Measurements from ENCODE around the gene AS3MT. TPM values are rescaled to one million over a fixed set of nuclear protein-coding genes. Genes with fewer than 3 reads are reported as not detected.

AS3MT gene
- total RNA-seq, 1 experiment from 2014 or later, result 0.35 TPM

DNA sequence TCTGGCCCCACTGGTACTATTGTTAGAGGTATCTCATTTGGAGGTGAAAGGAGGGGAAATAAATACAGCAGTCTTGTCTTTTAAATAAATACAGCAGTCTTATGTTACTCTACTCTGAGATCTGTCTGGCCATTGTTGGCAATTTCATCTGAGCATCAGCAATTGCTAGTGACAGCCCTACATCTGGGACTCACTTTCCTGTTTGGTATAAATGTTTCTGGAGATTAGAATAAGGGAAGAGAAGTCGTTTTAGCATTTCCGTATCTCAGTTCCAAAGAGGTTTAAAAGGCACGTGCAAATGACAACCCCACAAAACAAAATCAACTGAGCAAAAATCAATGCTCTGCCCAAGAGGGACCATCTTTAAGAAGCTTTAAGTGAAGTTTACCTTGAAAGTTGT, 30.7 kb downstream of the AS3MT start:
- no peaks in the 10 kb centered on the region for H3K27me3 Mint-ChIP-seq (ENCODE audit: unreplicated experiment)
- no TSS peak for BruUV-seq (replicated peaks)
- no peaks in the 10 kb centered on the region for H3K9me3 Mint-ChIP-seq (ENCODE audit: low read depth, unreplicated experiment)
- TF ChIP-seq, protein P1, sequence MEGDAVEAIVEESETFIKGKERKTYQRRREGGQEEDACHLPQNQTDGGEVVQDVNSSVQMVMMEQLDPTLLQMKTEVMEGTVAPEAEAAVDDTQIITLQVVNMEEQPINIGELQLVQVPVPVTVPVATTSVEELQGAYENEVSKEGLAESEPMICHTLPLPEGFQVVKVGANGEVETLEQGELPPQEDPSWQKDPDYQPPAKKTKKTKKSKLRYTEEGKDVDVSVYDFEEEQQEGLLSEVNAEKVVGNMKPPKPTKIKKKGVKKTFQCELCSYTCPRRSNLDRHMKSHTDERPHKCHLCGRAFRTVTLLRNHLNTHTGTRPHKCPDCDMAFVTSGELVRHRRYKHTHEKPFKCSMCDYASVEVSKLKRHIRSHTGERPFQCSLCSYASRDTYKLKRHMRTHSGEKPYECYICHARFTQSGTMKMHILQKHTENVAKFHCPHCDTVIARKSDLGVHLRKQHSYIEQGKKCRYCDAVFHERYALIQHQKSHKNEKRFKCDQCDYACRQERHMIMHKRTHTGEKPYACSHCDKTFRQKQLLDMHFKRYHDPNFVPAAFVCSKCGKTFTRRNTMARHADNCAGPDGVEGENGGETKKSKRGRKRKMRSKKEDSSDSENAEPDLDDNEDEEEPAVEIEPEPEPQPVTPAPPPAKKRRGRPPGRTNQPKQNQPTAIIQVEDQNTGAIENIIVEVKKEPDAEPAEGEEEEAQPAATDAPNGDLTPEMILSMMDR (IDR thresholded peaks at IDR 0.05; ENCODE audit: unreplicated experiment), result no peak
- intact Hi-C loops (cut with micrococcal nuclease; ENCODE audit: unreplicated experiment), result no loop called here
- H3K27ac Mint-ChIP-seq (ENCODE audit: unreplicated experiment), result no peak overlapping the region
- no peaks in the 10 kb centered on the region for H3K36me3 Mint-ChIP-seq (ENCODE audit: insufficient read depth, unreplicated experiment)
- H3K4me1 Mint-ChIP-seq (ENCODE audit: low read depth, unreplicated experiment), result no peaks in the 10 kb centered on the region
- CTCF ChIA-PET, result interaction anchor here (0.6 kb wide), 1 partner anchor 121 kb away, joined by 3 read pairs; no protein-coding TSS in a partner anchor
- no peak overlapping the region for H3K4me3 Mint-ChIP-seq (ENCODE audit: low read depth, unreplicated experiment)
- DNase-seq, result no peak

DNA sequence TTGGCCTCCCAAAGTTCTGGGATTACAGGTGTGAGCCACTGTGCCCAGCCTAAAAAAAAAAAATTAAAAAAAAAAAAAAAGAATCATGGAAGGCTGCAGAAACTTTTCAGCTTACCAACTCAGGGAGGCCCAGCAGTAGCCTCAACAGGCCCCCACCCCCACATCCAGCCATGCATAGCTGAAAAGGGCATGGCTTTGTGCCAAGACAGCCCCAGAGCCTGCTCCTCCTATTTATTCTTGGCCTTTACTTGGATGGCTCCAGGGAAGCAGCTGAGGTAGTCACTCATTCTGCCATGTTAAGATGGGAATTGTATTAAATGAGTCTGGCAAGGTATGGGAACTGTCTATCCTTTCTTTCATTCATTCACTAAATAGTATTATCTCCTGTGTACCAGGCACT, 35.1 kb downstream of the AS3MT start:
- Mint-ChIP-seq H3K9me3 (ENCODE audit: low read depth, unreplicated experiment) (no peaks in the 10 kb centered on the region), H3K36me3 (ENCODE audit: insufficient read depth, unreplicated experiment) (no peaks in the 10 kb centered on the region), H3K4me1 (ENCODE audit: low read depth, unreplicated experiment) (no peaks in the 10 kb centered on the region), H3K27ac (ENCODE audit: unreplicated experiment) (no peak overlapping the region), H3K4me3 (ENCODE audit: low read depth, unreplicated experiment) (no peak overlapping the region), H3K27me3 (ENCODE audit: unreplicated experiment) (no peaks in the 10 kb centered on the region)
- CTCF ChIA-PET, result no interaction called here
- BruUV-seq (replicated peaks), result no TSS peak
- TF ChIP-seq, protein P1 (IDR thresholded peaks at IDR 0.05; ENCODE audit: unreplicated experiment), result no peak
- no peak for DNase-seq
- intact Hi-C loops (cut with micrococcal nuclease; ENCODE audit: unreplicated experiment), result no loop called here

DNA sequence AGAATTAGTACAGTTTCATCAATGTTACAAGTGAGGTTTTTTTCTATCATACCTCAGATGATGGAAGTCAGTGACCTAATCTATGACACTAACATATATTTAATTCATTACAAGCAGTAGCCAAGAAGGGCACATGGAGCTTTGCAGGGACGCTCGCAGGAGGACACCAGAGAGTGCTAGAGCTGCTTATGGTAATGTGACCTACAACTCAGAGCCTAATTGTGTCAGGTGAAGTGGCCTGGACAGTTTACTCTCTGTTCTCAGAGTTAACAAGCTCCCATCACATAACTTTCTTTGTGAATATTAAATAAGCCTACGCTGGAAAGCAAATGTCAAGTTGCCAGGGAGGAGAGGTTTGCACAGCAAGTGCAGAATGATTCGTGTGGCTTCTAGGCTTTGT, 37.2 kb downstream of the AS3MT start:
- CTCF ChIA-PET, result no interaction called here
- H3K36me3 Mint-ChIP-seq (ENCODE audit: insufficient read depth, unreplicated experiment), result no peaks in the 10 kb centered on the region

DNA sequence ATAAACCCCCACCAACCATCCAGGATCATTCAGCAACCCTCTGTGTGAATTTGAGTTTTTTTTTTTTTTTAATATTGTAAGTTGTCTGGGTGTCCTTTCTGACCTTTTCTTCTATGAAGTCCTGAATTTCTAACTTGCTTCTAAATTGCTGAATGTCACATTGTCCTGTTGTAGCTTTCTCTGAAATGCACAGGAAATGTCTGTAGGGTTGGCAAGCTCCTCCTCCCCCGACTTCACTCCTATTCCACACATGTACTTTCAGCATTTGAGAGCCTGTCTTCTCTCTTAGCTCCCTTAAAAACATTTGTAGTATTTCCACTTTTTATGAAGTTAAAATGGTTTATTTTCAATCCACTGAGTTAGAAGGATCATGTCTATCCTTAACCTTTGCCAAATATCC, 45.5 kb downstream of the AS3MT start:
- Mint-ChIP-seq H3K4me1 (ENCODE audit: low read depth, unreplicated experiment) (peaks cover 15% of the 10 kb centered on the region), H3K9me3 (ENCODE audit: low read depth, unreplicated experiment) (no peaks in the 10 kb centered on the region), H3K27ac (ENCODE audit: unreplicated experiment) (no peak overlapping the region), H3K27me3 (ENCODE audit: unreplicated experiment) (no peaks in the 10 kb centered on the region), H3K36me3 (ENCODE audit: insufficient read depth, unreplicated experiment) (peaks cover 27% of the 10 kb centered on the region), H3K4me3 (ENCODE audit: low read depth, unreplicated experiment) (no peak overlapping the region)
- BruUV-seq (replicated peaks), result no TSS peak
- intact Hi-C loops (cut with micrococcal nuclease; ENCODE audit: unreplicated experiment), result loop anchor here (10.0 kb wide), 1 partner anchor 190 kb away; no protein-coding TSS in a partner anchor
- TF ChIP-seq, protein P1 (IDR thresholded peaks at IDR 0.05; ENCODE audit: unreplicated experiment), result no peak
- CTCF ChIA-PET, result no interaction called here
- no peak for DNase-seq

More for the DNA sequence above, 37.2 kb downstream of the AS3MT start:
- no peak overlapping the region for H3K27ac Mint-ChIP-seq (ENCODE audit: unreplicated experiment)
- TF ChIP-seq, protein P1 (IDR thresholded peaks at IDR 0.05; ENCODE audit: unreplicated experiment), result no peak
- DNase-seq, result no peak
- BruUV-seq (replicated peaks), result no TSS peak
- H3K4me1 Mint-ChIP-seq (ENCODE audit: low read depth, unreplicated experiment), result no peaks in the 10 kb centered on the region
- H3K4me3 Mint-ChIP-seq (ENCODE audit: low read depth, unreplicated experiment), result no peak overlapping the region
- no peaks in the 10 kb centered on the region for H3K27me3 Mint-ChIP-seq (ENCODE audit: unreplicated experiment)
- no peaks in the 10 kb centered on the region for H3K9me3 Mint-ChIP-seq (ENCODE audit: low read depth, unreplicated experiment)
- intact Hi-C loops (cut with micrococcal nuclease; ENCODE audit: unreplicated experiment), result no loop called here

Data from Calu3 (cell line).